GM13976 (cell line): ENCODE measurements around the gene IRF6.

Source experiments
- DNase-seq: peaks from one replicate; pipeline ENCODE4 v3.0.0; 2012; ENCODE audit warnings: low spot score
- CTCF ChIP-seq: IDR thresholded peaks from 2 replicates; pipeline ENCODE4 v1.5.1; 2012; ENCODE audit warnings: borderline replicate concordance, mild to moderate bottlenecking; ENCODE audit not compliant: insufficient read depth; ENCODE audit errors: extremely low read depth, missing control alignments, control extremely low read depth
- in situ Hi-C: fragments of 300-500 bp; cut with MboI; formaldehyde crosslinking; loops from one replicate; pipeline ENCODE4 v1.12.0; 2022; ENCODE audit warnings: low sequenced_read_pairs, mixed read lengths, inconsistent platforms; ENCODE audit not compliant: unreplicated experiment

The IRF6 gene

DNA sequence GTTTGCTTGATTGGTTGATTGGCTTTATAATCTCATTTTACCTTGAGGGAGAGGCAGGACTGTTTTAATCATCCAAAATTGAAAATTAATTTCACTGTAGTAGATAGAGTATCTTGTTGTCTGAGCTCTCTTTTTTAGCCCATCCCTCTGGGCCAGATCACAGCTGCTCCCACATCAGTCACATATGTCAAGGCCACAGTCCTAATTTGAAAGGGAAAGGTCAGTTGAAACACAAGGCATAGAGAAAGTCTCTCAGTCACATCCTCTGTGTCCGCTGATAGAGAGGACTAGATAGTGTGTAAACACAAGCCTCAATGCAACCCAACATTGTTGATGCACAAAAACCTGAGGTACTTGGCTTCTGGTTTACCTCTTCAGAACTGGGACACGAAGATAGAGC lies 28.4 kb downstream of the IRF6 start:
- no peak for TF ChIP-seq CTCF
- DNase-seq = no peak
- in situ Hi-C loops = no loop called here

- TF ChIP-seq CTCF = no peak
- no peak for DNase-seq
- in situ Hi-C loops = no loop called here
Observed at GRCh38 chr1:209775678-209776077, 30.3 kb downstream of the IRF6 start.

- in situ Hi-C loops = no loop called here
- DNase-seq = no peak
- no peak for TF ChIP-seq CTCF
Observed at GRCh38 chr1:209774592-209774991, 31.4 kb downstream of the IRF6 start.

DNA sequence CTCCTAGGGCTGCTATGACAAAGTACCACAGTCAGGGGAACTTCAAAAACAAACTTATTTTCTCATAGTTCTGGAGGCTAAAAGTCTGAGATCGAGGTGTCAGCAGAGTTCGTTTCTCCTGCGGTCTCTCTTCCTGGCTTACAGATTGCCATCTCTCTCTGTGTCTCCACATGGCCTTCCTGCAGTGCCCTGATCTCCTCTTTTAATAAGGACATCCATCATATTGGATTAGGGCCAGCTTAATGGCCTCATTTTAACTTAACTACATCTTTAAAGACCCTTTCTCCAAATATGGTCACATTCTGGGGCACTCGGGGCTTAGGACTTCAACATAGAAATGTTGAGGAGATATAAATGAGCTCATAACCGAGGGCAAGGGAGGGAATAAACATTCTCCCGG lies 33.8 kb downstream of the IRF6 start:
- no peak for DNase-seq
- no peak for TF ChIP-seq CTCF
- in situ Hi-C loops = no loop called here

DNA sequence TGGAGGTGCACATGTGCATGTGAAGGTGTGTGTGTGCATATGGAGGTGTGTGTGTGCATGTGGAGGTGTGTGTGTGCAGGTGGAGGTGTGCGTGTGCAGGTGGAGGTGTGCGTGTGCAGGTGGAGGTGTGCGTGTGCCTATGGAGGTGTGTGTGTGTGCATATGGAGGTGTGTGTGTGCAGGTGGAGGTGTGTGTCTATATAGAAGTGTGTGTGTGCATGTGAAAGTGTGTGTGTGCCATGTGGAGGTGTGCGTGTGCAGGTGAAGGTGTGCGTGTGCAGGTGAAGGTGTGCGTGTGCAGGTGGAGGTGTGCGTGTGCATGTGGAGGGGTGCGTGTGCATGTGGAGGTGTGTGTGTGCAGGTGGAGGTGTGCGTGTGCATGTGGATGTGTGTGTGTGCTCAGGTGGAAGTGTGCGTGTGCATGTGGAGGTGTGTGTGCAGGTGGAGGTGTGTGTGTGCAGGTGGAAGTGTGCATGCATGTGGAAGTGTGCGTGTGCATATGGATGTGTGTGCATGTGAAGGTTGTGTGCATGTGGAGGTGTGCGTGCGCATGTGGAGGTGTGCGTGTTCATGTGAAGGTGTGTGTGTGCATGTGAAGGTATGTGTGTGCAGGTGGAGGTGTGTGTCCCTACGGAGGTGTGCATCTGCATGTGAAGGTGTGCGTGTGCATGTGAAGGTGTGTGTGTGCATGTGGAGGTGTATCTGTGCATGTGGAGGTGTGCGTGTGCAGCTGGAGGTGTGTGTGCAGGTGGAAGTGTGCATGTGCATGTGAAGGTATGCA lies 35.1 kb downstream of the IRF6 start:
- in situ Hi-C loops = no loop called here
- no peak for DNase-seq
- no peak for TF ChIP-seq CTCF

DNA sequence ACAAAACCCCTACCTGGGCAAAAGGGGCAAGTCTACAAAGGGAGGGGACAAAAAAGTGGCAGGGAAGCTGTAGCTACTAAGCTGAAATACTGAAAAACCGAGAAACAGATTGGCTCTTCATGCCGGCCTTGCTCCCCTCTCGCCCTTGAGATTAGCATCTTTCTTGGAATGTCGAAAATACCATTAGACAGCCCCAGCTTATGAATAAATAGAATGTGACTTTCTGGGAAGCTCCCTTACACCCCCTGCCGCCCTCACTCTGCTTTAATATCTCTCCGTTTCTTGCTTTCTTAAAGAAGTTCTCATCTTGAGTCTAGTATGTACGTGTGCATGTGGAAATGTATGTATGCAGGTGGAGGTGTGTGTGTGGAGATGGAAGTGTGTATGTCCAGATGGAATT lies 36.0 kb downstream of the IRF6 start:
- DNase-seq = no peak
- in situ Hi-C loops = no loop called here

More for the DNA sequence above, 36.0 kb downstream of the IRF6 start:
- no peak for TF ChIP-seq CTCF
